HepG2 (cell line): ENCODE measurements around the gene UBTD2.

Experiments used
- EP300 ChIP-seq, 3 experiments: sonication (generic) in 1 of 3; formaldehyde crosslinking in 1 of 3; IDR thresholded peaks; 2 replicates each; pipeline versions ENCODE4 v1.5.1 to v1.6.1; 2011 to 2020; ENCODE audit warnings: low read depth in 2 of 3, low read length in 2 of 3, borderline replicate concordance in 1 of 3, improper control_type of control experiment in 1 of 3, mild to moderate bottlenecking in 1 of 3, missing genetic modification reagents in 1 of 3, moderate library complexity in 1 of 3
- KDM1A ChIP-seq: IDR thresholded peaks from 2 replicates; pipeline ENCODE4 v1.6.1; 2016; ENCODE audit warnings: missing compliant biosample characterization
- NFE2L1 ChIP-seq: sonication (generic); formaldehyde crosslinking; IDR thresholded peaks from 2 replicates; pipeline ENCODE4 v1.4.0; 2020; ENCODE audit warnings: missing genetic modification reagents, mild to moderate bottlenecking, borderline replicate concordance
- NR2F6 ChIP-seq, 2 experiments: IDR thresholded peaks; 2 replicates each; pipeline ENCODE4 v1.6.1; 2016; ENCODE audit warnings: antibody characterized with exemption in 1 of 2, mild to moderate bottlenecking in 1 of 2
- POLR2A ChIP-seq, 2 experiments: IDR thresholded peaks; 2 replicates each; pipeline ENCODE4 v1.6.1; 2011; ENCODE audit warnings: low read depth in 2 of 2, low read length in 2 of 2, mild to moderate bottlenecking in 1 of 2, moderate library complexity in 1 of 2; ENCODE audit not compliant: insufficient read depth in 1 of 2
- POLR2AphosphoS5 ChIP-seq: IDR thresholded peaks from 2 replicates; pipeline ENCODE4 v1.6.1; 2012; ENCODE audit warnings: low read depth, low read length
- RBAK ChIP-seq: sonication (generic); formaldehyde crosslinking; IDR thresholded peaks from 2 replicates; pipeline ENCODE4 v1.5.1; 2020; ENCODE audit warnings: mild to moderate bottlenecking, missing genetic modification reagents
- RFX3 ChIP-seq: IDR thresholded peaks from 2 replicates; pipeline ENCODE4 v1.6.1; 2016; ENCODE audit warnings: missing biosample characterization, missing genetic modification reagents
- SIN3B ChIP-seq: fragments of 150-350 bp; IDR thresholded peaks from 2 replicates; pipeline ENCODE4 v1.6.1; 2014; ENCODE audit warnings: low read length
- YY1 ChIP-seq: IDR thresholded peaks from 2 replicates; pipeline ENCODE4 v1.6.1; 2011; ENCODE audit warnings: low read length, low read depth, moderate library complexity, mild to moderate bottlenecking; ENCODE audit not compliant: insufficient read depth, insufficient replicate concordance
- TF ChIP-seq, protein P1 (sequence below): sonication (generic); formaldehyde crosslinking; IDR thresholded peaks from 2 replicates; pipeline ENCODE4 v1.5.0; 2020; ENCODE audit warnings: mild to moderate bottlenecking, missing genetic modification reagents

DNA sequence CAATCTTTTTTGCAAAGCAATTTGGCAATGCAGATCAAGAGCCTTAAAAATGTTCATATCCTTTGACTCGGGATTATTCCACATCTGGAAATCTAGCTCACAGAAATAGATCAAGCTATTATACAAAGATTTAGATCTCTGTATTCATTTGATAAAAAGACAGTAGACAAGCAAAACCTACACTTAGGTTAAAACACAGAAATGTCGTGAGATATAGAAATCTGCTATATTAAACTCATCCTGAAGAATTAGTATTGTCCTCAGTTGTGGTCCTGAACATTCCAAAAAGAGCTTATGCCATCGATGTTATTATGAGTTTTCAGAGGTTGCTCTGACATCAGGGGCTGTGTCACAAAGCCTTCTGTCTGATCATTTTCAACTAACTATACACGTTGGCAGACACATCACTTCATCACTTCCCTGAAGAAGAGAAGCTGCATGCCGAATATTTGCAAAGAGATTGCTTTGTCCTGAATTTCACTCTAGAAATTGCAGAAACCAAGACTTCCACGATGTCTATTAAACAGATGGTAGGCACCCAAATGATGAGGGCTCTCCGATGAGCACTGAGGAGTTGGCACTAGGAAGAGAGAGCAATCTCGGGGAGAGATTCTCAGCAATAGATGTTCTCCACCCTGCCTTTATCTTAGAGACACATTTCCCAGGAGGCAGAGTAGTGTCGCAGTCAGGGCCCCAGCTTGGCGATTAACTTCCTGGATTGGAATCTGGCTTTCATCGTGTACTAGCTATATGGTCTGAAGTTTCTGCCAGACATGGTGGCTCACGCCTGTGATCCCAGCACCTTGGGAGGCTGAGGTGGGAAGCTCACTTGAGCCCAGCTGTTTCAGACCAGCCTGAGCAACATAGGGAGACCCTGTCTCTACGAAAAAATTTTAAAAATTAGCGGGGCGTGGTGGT is 1.9 kb upstream of the UBTD2 start:
- TF ChIP-seq, protein P1, sequence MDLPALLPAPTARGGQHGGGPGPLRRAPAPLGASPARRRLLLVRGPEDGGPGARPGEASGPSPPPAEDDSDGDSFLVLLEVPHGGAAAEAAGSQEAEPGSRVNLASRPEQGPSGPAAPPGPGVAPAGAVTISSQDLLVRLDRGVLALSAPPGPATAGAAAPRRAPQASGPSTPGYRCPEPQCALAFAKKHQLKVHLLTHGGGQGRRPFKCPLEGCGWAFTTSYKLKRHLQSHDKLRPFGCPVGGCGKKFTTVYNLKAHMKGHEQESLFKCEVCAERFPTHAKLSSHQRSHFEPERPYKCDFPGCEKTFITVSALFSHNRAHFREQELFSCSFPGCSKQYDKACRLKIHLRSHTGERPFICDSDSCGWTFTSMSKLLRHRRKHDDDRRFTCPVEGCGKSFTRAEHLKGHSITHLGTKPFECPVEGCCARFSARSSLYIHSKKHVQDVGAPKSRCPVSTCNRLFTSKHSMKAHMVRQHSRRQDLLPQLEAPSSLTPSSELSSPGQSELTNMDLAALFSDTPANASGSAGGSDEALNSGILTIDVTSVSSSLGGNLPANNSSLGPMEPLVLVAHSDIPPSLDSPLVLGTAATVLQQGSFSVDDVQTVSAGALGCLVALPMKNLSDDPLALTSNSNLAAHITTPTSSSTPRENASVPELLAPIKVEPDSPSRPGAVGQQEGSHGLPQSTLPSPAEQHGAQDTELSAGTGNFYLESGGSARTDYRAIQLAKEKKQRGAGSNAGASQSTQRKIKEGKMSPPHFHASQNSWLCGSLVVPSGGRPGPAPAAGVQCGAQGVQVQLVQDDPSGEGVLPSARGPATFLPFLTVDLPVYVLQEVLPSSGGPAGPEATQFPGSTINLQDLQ (CRISPR knock-in tag) = no peak
- no peak for TF ChIP-seq NR2F6 (IDR thresholded peaks at IDR 0.05)
- TF ChIP-seq NR2F6 (CRISPR knock-in tag; IDR thresholded peaks at IDR 0.05) = no peak
- no peak for TF ChIP-seq EP300 (IDR thresholded peaks at IDR 0.05; ENCODE audit: low read depth in 2 of 2, low read length in 2 of 2)
- no peak for TF ChIP-seq EP300 (CRISPR knock-in tag; IDR thresholded peaks at IDR 0.05; ENCODE audit: borderline replicate concordance)
- no peak for TF ChIP-seq SIN3B
- no peak for TF ChIP-seq NFE2L1 (CRISPR knock-in tag)
- no peak for TF ChIP-seq RFX3 (CRISPR knock-in tag)
- TF ChIP-seq YY1 = no peak
- TF ChIP-seq KDM1A (CRISPR knock-in tag) = no peak
- no peak for TF ChIP-seq RBAK (CRISPR knock-in tag)
- no peak for TF ChIP-seq POLR2A (IDR thresholded peaks at IDR 0.05; ENCODE audit: insufficient read depth in 1 of 2, low read depth in 2 of 2, low read length in 2 of 2)
- TF ChIP-seq POLR2AphosphoS5 = no peak
